ENCODE measurements around the gene SEMA3B.
"Not testable (repeated sequence)": the region's sequence is repeated elsewhere in the genome, so short reads cannot be mapped to it uniquely, and the experiment has no call there.

SEMA3B gene

GRCh38 chr3:50238549-50239026 is 30.4 kb upstream of the SEMA3B start:
- no peak for FAIRE-seq

- no peak for FAIRE-seq
Measured at GRCh38 chr3:50239649-50240048, 29.3 kb upstream of the SEMA3B start.

GRCh38 chr3:50241163-50241562 is 27.8 kb upstream of the SEMA3B start:
- FAIRE-seq = no peak

GRCh38 chr3:50241713-50242380 is 27.1 kb upstream of the SEMA3B start:
- no peak for FAIRE-seq

- FAIRE-seq = no peak
Measured at GRCh38 chr3:50242381-50242770, 26.6 kb upstream of the SEMA3B start.

GRCh38 chr3:50242851-50243542 is 25.9 kb upstream of the SEMA3B start:
- no peak for FAIRE-seq

GRCh38 chr3:50243543-50243895 is 25.4 kb upstream of the SEMA3B start:
- no peak for FAIRE-seq

- FAIRE-seq = not testable (repeated sequence)
Measured at GRCh38 chr3:50244813-50245212, 24.1 kb upstream of the SEMA3B start.

- FAIRE-seq = no peak
Measured at GRCh38 chr3:50245251-50245745, 23.6 kb upstream of the SEMA3B start.

GRCh38 chr3:50245831-50246516 is 23.0 kb upstream of the SEMA3B start:
- FAIRE-seq = no peak

- no peak for FAIRE-seq
Measured at GRCh38 chr3:50246517-50246954, 22.4 kb upstream of the SEMA3B start.

GRCh38 chr3:50248387-50248786 is 20.6 kb upstream of the SEMA3B start:
- no peak for FAIRE-seq

- FAIRE-seq = no peak
Measured at GRCh38 chr3:50249457-50249856, 19.5 kb upstream of the SEMA3B start.

- FAIRE-seq = no peak
Measured at GRCh38 chr3:50250514-50250913, 18.4 kb upstream of the SEMA3B start.

GRCh38 chr3:50251220-50251619 is 17.7 kb upstream of the SEMA3B start:
- FAIRE-seq = no peak

- no peak for FAIRE-seq
Measured at GRCh38 chr3:50254577-50255250, 14.2 kb upstream of the SEMA3B start.

GRCh38 chr3:50255251-50255615 is 13.7 kb upstream of the SEMA3B start:
- FAIRE-seq = no peak

- no peak for FAIRE-seq
Measured at GRCh38 chr3:50256978-50257890, 11.7 kb upstream of the SEMA3B start.

GRCh38 chr3:50258029-50258680 is 10.8 kb upstream of the SEMA3B start:
- FAIRE-seq = no peak

- no peak for FAIRE-seq
Measured at GRCh38 chr3:50258979-50259378, 10.0 kb upstream of the SEMA3B start.

GRCh38 chr3:50259432-50260026 is 9.4 kb upstream of the SEMA3B start:
- FAIRE-seq = no peak

All from islet of Langerhans (tissue), 1 donor.